Embryonic facial prominence (tissue), 1 donor: ENCODE results near the gene MED29.
"Not testable (repeated sequence)": the region's sequence is repeated elsewhere in the genome, so short reads cannot be mapped to it uniquely, and the experiment has no call there.

Experiments
- DNase-seq: peaks from one replicate; pipeline ENCODE4 v3.0.0-alpha.2; 2016; ENCODE audit errors: extremely low spot score

MED29 gene

DNA sequence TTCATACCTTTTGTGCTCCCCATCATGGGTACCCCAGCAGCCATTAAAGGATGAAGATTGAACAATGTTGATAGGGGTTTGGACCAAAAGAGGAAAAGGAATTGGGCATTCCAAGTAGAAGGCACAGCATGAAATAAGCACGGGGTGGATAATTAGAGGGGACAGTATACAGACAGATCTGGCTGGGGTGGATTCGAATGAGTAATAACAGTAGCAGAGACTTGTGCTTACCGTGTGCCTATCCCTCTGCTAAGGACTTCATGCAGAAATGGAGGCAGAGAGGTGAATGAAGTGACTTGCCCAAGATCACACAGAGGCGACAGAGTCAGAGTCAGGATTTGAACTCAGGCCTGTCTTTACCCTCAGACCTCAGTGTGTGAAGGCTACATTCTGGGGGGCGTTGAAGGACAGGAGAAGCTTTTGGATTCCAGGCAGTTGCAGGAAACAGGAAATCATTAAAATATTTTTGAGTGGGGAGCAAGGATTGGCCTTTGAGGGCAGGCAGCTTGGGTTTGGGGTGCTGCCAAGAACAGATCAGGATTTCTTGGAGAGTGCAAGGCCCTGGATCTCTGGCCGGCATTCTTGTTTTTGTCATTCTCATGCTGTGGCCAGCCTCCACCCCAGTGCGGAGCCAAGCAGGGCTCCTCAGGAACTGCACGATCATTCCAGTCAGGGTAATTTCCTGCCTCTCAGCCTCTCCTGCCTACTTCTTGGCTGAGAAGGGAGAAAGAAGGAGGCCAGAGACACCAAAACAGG is 19.0 kb upstream of the MED29 start:
- DNase-seq, result no peak

- no peak for DNase-seq
Measured at GRCh38 chr19:39372941-39373340, 18.2 kb upstream of the MED29 start.

GRCh38 chr19:39375929-39376328 is 15.2 kb upstream of the MED29 start:
- no peak for DNase-seq

DNA sequence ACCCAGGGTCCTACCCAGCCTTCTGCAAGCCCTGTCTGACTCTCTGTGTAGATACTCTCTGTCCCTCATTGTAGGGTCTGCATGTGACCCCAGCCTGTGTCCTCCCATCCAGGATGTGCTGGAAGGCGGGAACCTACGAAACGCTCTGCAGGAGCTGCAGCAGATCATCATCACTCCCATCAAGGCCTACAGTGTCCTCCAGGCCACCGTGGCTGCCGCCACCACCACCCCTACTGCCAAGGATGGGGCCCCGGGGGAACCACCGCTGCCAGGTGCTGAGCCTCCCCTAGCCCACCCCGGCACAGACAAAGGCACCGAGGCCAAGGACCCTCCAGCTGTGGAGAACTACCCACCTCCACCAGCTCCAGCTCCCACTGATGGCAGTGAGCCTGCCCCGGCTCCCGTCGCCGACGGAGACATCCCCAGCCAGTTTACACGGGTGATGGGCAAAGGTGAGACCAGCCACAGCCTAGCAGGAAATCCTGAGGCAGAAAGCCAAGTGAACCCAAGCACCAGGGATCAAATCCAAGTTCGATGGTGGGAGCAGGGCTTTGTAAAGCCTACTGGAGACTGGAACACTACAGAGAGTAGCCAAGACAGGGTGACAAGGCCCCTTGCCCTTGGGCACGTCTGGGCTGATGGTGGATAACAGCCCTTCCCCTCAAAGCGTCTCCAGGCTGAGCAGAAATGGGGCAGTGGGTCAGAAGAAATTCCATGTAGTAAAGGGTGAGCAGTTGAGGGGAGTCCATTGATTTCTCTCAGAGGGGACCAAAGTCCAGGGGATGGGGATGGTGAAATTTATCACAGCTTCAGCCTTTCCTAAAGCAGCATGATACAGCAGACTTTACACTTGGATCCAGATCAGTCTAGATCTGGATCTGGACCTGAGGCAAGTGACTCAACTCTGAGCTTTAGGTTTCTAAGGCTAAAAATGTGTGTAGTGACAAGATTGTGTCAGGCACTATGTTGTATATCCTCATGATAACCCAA is 13.5 kb upstream of the MED29 start:
- no peak for DNase-seq

- DNase-seq, result not testable (repeated sequence)
Measured at GRCh38 chr19:39379366-39379765, 11.8 kb upstream of the MED29 start.

DNA sequence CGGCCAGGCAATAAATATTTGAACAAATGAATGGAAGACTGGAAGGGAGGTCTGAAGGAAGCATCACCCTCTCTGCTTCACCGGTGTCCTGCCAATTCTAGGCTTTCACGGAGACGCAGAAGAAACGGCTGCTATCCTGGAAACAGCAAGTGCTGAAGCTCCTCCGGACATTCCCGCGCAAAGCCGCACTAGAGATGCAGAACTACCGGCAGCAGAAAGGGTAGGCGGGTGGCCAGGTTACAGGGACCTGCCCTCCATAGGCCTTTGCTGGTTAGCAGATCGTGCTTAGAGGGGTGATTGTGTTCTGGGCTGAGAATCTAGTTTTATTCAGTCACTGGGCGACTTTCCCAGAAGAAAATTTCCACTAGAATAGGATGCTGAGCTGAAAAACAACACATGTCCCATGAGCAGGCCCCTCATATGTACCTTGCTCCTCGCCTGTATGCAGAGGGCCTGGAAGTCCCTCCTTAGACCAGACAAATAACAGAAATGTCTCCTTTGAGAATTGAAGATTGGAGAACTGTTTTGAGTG is 11.2 kb upstream of the MED29 start:
- no peak for DNase-seq

GRCh38 chr19:39380521-39381502 is 10.4 kb upstream of the MED29 start:
- DNase-seq, result no peak

DNA sequence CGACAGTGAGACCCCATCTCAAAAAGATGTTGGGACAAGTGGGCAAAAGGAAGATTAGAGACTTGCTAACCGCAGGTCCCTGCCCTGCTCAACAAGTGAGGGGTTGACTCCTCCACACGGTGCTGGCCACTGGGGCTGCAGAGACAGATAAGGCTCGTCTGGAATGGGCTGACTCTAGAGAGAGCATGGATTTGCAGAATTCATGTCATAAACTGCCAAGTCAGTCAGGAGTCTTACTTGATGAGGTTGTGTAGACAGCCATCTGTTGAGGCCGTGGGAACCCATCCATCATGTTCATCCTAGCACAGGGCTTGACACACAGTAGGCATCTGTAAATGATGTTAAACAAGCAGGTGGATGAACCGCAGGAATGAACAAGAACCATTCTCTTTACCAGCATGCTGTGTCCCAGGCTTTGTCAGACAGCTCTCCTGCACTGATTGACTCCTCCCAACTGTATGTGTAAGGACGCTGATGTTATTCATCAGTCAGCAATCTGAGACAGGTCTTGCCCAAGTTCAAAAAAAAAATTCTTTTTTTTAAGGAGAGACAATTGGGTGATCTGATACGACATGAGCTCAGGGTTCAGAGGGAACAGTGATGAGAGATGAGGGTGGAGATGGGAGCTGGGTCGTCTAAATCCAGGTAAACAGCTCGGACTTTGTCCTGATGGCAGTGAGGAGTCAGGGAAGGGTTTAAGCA is 9.1 kb upstream of the MED29 start:
- no peak for DNase-seq

- no peak for DNase-seq
Measured at GRCh38 chr19:39382991-39383828, 8.0 kb upstream of the MED29 start.

DNA sequence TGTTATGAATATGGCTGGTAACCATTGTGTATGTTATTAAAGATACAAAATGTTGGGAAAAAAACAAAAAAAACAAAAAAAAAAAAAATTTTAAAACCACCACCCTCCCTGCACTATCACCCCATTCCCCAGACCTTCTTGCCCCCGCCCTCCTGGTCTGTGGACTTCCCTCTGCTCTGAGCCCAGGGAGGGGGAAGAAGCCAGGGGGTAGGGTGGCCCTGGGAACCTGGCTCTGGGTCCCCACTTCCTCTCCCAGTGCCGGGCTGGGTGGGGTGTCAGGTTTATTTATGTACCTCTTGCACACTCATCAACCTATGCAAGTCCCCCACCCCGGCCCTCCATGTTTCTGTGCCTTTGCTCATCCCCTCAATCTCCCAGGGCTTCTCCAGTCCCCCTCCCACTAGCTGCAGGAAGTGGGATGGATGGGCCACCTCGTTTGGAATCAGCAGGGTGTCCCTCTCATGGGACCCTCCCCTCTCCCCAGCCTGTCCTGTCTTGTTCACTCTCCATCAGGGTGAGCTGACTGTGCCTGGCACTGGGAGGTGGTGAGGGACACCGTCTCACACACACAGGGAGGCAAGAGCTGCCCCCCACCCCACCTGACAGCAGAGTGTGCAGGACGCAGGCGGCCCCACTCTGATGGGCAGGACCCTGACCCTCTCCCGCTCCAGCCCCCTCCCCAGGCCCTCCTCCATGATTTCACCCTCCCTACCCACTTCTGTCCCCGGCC is 6.2 kb upstream of the MED29 start:
- no peak for DNase-seq

GRCh38 chr19:39385629-39386411 is 5.4 kb upstream of the MED29 start:
- DNase-seq, result no peak

DNA sequence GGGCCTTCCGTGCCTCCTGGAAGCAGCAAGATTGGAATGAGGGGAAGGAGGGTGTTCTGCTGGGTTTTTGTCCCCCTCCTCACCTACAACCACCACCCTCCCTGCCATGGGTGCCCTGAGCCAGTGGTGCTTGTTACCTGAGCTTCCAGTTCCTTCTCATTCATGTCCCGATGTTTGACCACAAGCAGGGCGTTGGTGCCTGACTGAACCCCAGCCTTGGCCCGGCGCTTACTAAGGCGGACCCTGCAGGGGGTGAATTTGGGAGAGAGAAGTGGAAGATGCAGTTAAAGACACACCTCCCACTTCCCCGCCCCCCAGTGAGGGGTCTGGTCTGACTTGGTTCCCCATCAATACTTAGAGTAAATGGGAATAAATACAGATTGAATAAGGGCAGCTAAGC is 4.6 kb upstream of the MED29 start:
- no peak for DNase-seq

DNA sequence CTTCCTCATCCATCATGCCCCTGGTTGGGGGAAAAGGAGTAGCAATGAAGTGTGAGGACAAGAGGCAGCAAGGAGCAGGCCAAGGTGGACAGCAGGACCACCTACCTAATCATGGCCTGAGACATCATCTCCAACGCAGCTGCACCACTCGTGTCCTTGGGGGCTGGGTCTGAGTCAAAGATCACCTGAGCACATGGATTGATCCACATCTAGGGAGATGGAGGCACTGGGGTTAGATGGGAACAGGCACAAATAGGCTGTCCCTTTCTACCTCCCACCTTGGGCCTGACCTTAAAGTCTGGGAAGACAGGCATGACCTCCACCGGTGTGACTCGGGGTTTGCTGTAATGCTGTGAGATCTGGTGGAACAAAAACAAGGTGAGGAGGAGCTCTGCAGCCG is 2.5 kb upstream of the MED29 start:
- no peak for DNase-seq

DNA sequence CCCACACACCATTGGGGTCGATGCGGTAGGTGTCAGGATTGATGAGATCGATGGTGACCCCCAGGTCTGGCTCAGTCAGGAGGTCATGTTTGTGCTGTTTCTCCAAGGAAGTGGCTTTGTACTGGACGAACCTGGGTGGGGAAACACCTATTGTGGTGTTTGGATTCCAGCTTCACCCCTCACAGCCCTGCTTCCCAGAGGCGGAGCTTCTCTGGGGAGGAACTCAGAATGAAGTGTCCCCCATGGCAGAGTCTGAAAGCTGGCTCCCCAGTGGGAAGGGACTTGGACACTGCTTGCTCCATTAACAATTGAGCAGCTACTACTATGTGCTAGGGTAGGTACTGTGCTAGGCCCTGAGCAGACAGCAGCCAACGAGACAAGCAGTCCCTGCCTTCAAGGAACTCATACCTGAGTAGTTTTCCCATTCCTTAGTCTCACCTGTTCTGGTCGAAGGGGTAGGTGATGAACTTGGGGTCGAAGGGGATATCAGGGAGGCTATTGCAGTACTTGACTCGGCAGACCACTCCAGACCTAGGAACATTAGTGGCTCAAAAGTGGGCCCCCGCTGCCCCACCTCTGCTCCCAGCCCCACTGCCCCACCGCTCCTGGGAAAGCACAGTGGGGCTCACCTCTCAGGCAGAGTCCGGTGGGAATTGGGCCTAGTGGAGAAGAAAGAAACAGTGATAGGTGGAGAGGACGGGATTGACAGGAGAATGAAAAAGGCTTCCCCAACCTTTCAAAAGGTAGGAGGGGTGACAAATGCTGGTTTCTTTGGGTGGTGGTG is 1.4 kb upstream of the MED29 start:
- DNase-seq, result no peak

DNA sequence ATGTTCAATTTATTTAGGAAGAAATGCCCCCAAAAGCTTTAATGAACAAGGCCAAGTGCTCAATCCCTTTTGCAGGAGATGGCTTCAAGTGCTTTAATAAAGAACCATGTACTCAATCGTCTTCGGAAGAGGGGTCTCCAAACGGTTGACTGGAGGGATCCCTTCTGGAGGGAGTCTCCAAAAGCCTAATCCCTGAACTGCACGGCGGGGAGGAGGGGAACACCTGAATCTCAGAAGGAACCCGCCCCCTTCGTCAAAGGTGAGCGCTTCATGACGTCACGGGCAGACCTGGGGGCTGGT is 777 bp upstream of the MED29 start:
- no peak for DNase-seq

DNA sequence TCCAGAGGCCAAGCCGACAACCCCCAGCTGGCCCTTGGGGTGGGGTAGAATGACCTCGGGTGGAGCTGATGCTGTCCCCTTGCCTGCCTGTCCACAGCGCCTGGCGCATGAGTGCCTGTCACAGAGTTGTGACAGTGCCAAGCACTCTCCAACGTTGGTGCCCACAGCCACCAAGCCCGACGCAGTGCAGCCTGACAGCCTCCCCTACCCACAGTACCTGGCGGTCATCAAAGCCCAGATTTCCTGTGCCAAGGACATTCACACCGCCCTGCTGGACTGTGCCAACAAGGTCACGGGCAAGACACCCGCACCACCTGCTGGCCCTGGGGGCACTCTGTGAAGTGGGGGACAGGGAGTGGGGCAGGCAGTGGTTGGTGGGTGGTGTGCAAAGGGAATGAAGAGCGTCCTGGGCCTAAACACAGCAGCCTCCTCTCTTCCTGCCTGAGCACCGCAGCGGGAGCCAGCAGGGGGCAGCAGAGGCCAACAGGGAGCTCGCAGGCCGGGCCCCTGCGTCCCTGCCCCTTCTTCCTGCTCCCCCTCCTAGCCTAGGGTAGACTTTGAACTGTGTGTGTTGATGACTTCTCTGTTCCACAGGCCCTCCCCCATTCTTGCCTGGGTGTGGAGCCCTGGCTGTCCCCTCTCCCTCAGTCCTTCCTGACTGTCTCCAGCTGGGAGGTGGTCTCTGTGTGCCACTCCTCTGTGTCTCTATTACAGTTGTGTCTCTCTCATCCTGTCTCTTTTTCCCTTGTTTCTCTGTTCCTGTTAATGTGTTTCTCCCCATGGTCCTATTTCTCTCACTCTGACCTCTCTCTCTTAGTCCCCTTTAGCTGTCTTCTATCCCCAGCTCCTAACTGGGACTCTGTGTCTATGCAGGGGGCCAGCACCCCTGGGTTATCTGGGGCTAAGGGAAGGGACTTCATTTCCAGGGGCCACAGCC is 6.5 kb downstream of the MED29 start:
- DNase-seq, result peak; percentile 65
